ENCODE results near the gene ADGB. TPM values are rescaled to one million over a fixed set of nuclear protein-coding genes. Genes with fewer than 3 reads are reported as not detected.
"Not testable (repeated sequence)": the region's sequence is repeated elsewhere in the genome, so short reads cannot be mapped to it uniquely, and the experiment has no call there.

ADGB gene
- total RNA-seq, 2 experiments from 2014 or later: not detected

DNA sequence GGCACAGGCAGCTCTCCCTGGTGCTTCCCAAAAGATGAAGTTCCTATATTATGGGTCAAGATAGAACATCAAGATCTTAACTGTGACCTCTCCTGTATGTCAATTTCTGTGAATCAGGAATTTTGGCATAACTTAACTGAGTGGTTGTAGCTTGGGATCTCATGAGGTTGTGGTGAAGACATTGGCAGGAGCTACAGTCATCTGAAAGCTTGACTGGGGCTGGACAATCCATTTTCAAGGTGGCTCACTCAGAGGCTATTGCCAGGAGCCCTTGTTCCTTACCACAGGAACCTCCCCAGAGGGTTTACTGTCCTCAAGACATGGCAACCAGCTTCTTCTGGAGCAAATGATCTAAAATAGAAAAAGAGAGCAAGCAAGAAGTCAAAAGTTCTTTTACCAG, 252.2 kb downstream of the ADGB start:
- H3K4me1 ChIP-seq (ENCODE audit: insufficient read depth, low read length, poor library complexity, severe bottlenecking): no peaks in the 10 kb centered on the region
- intact Hi-C loops (cut with micrococcal nuclease; ENCODE audit: unreplicated experiment): no loop called here
- CTCF ChIA-PET (ENCODE audit: unreplicated experiment): no interaction called here
- no peak overlapping the region for H3K4me2 ChIP-seq (ENCODE audit: low read length)
- H3K79me2 ChIP-seq (ENCODE audit: insufficient read depth, low read depth, low read length): no peaks in the 10 kb centered on the region
- H3K36me3 ChIP-seq (ENCODE audit: insufficient read depth, low read length): no peaks in the 10 kb centered on the region
- H3K9me2 ChIP-seq (ENCODE audit: insufficient read depth, low read length): no peaks in the 10 kb centered on the region
- no peak overlapping the region for H3K4me3 ChIP-seq (ENCODE audit: low read depth, low read length, poor library complexity, severe bottlenecking)
- no TSS peak for BruUV-seq (replicated peaks)
- no peaks in the 10 kb centered on the region for H4K20me1 ChIP-seq (ENCODE audit: insufficient read depth, low read length)
- no peaks in the 10 kb centered on the region for H3K9me3 ChIP-seq (ENCODE audit: low read length)
- TF ChIP-seq, protein P1, sequence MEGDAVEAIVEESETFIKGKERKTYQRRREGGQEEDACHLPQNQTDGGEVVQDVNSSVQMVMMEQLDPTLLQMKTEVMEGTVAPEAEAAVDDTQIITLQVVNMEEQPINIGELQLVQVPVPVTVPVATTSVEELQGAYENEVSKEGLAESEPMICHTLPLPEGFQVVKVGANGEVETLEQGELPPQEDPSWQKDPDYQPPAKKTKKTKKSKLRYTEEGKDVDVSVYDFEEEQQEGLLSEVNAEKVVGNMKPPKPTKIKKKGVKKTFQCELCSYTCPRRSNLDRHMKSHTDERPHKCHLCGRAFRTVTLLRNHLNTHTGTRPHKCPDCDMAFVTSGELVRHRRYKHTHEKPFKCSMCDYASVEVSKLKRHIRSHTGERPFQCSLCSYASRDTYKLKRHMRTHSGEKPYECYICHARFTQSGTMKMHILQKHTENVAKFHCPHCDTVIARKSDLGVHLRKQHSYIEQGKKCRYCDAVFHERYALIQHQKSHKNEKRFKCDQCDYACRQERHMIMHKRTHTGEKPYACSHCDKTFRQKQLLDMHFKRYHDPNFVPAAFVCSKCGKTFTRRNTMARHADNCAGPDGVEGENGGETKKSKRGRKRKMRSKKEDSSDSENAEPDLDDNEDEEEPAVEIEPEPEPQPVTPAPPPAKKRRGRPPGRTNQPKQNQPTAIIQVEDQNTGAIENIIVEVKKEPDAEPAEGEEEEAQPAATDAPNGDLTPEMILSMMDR (conservative IDR thresholded peaks at IDR 0.05; ENCODE audit: low read length): no peak
- no peak for TF ChIP-seq EZH2phosphoT487 (IDR thresholded peaks at IDR 0.05; ENCODE audit: borderline replicate concordance, low read depth, low read length)
- no peak overlapping the region for H3K27ac ChIP-seq (ENCODE audit: low read depth, low read length, poor library complexity, severe bottlenecking)
- POLR2A ChIA-PET: no interaction called here
- H2AFZ ChIP-seq (ENCODE audit: low read length): no peak overlapping the region
- no peak for DNase-seq (ENCODE audit: low spot score)

DNA sequence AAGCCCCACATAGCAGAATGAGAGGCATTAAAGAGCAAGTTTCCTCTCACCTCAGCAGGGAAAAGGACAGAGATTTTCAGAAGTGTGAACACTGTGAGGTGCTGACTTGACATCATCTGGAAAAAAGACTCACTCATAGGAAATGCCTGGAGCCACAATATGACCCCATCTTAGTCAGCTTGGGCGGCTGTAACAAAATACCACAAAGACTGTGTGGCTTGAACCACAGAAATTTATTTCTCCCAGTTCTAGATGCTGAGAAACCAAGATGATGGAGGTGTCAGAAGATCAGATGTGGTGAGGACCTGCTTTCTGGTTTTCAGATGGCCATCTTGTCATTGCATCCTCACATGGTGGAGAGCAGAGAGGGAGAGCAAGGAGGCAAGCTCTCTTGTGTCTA, 253.1 kb downstream of the ADGB start:
- TF ChIP-seq, protein P1 (conservative IDR thresholded peaks at IDR 0.05; ENCODE audit: low read length): no peak
- no peak for TF ChIP-seq EZH2phosphoT487 (IDR thresholded peaks at IDR 0.05; ENCODE audit: borderline replicate concordance, low read depth, low read length)
- no peak overlapping the region for H2AFZ ChIP-seq (ENCODE audit: low read length)
- no peaks in the 10 kb centered on the region for H3K9me2 ChIP-seq (ENCODE audit: insufficient read depth, low read length)
- no peak for DNase-seq (ENCODE audit: low spot score)
- POLR2A ChIA-PET: no interaction called here
- no peaks in the 10 kb centered on the region for H3K9me3 ChIP-seq (ENCODE audit: low read length)
- no peak overlapping the region for H3K4me3 ChIP-seq (ENCODE audit: low read depth, low read length, poor library complexity, severe bottlenecking)
- H3K27ac ChIP-seq (ENCODE audit: low read depth, low read length, poor library complexity, severe bottlenecking): no peak overlapping the region
- no TSS peak for BruUV-seq (replicated peaks)
- no peaks in the 10 kb centered on the region for H3K4me1 ChIP-seq (ENCODE audit: insufficient read depth, low read length, poor library complexity, severe bottlenecking)
- no peaks in the 10 kb centered on the region for H3K36me3 ChIP-seq (ENCODE audit: insufficient read depth, low read length)
- no peaks in the 10 kb centered on the region for H3K79me2 ChIP-seq (ENCODE audit: insufficient read depth, low read depth, low read length)
- no peaks in the 10 kb centered on the region for H4K20me1 ChIP-seq (ENCODE audit: insufficient read depth, low read length)
- intact Hi-C loops (cut with micrococcal nuclease; ENCODE audit: unreplicated experiment): no loop called here
- H3K4me2 ChIP-seq (ENCODE audit: low read length): no peak overlapping the region
- CTCF ChIA-PET (ENCODE audit: unreplicated experiment): no interaction called here

DNA sequence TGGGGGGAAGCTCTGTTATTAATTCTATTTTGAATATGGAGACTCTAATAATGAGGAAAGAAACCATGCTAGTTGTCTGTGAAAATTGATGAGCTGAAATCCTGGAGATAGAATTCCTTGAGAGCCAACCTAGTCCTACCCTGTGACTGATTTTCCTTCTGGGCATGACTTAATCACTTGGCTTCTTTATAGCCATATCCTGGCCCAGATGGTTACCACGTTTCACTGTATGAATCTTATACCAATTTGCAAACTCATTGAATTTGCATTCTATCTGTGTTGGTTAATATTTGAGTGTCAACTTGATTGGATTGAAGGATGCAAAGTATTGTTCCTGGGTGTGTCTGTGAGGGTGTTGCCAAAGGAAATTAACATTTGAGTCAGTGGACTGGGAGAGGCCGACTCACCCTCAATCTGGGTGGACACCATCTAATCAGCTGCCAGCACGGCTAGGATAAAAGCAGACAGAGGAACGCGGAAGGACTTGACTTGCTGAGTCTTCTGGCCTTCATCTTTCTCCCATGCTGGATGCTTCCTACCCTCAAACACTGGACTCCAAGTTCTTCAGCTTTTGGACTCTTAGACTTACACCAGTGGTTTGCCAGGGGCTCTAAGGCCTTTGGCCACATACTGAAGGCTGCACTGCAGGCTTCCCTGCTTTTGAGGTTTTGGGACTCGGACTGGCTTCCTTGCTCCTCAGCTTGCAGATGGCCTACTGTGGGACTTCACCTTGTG, 255.9 kb downstream of the ADGB start:
- H3K9me2 ChIP-seq (ENCODE audit: insufficient read depth, low read length); intact Hi-C loops (cut with micrococcal nuclease; ENCODE audit: unreplicated experiment); H3K27ac ChIP-seq (ENCODE audit: low read depth, low read length, poor library complexity, severe bottlenecking); CTCF ChIA-PET (ENCODE audit: unreplicated experiment); H2AFZ ChIP-seq (ENCODE audit: low read length); H3K4me3 ChIP-seq (ENCODE audit: low read depth, low read length, poor library complexity, severe bottlenecking); H3K4me2 ChIP-seq (ENCODE audit: low read length); H3K9me3 ChIP-seq (ENCODE audit: low read length); DNase-seq (ENCODE audit: low spot score); BruUV-seq (replicated peaks); H4K20me1 ChIP-seq (ENCODE audit: insufficient read depth, low read length); H3K36me3 ChIP-seq (ENCODE audit: insufficient read depth, low read length); H3K4me1 ChIP-seq (ENCODE audit: insufficient read depth, low read length, poor library complexity, severe bottlenecking); H3K79me2 ChIP-seq (ENCODE audit: insufficient read depth, low read depth, low read length): not testable (repeated sequence)
- POLR2A ChIA-PET: interaction anchor here (0.8 kb wide), 1 partner anchor 135 kb away, joined by 3 read pairs; no protein-coding TSS in a partner anchor

All from OCI-LY7 (cell line).